GM12872 (cell line): ENCODE results near the gene GMFB.
A peak's percentile ranks its signal among the peaks of the same experiment; 100 is the strongest.

Experiments used
- TF ChIP-seq, protein P1 (sequence below): IDR thresholded peaks from 3 replicates; pipeline ENCODE4 v1.5.1; 2011; ENCODE audit warnings: low read depth, mild to moderate bottlenecking, low read length, moderate library complexity; ENCODE audit not compliant: insufficient read depth

GMFB gene

GRCh38 chr14:54529811-54530210, 41.0 kb upstream of the GMFB start:
- TF ChIP-seq, protein P1, sequence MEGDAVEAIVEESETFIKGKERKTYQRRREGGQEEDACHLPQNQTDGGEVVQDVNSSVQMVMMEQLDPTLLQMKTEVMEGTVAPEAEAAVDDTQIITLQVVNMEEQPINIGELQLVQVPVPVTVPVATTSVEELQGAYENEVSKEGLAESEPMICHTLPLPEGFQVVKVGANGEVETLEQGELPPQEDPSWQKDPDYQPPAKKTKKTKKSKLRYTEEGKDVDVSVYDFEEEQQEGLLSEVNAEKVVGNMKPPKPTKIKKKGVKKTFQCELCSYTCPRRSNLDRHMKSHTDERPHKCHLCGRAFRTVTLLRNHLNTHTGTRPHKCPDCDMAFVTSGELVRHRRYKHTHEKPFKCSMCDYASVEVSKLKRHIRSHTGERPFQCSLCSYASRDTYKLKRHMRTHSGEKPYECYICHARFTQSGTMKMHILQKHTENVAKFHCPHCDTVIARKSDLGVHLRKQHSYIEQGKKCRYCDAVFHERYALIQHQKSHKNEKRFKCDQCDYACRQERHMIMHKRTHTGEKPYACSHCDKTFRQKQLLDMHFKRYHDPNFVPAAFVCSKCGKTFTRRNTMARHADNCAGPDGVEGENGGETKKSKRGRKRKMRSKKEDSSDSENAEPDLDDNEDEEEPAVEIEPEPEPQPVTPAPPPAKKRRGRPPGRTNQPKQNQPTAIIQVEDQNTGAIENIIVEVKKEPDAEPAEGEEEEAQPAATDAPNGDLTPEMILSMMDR, result no peak

DNA sequence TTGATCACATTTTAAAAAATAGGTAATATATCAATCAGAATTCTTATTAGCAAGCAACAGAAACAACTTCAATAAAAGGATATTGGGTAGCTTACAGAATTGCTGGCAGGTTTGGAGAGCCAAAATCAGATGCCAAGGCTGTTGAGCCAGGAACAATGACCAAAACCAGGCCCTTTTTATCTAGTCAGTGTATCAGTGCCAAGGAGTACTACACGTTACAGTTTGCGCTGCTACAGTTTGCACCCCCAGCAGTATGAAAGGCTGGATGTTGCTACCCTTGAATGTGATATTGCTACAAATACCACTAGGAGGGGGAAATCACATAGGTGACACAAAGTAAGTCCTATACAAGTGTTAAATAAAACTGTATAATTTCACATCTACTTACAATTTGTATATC, 40.2 kb upstream of the GMFB start:
- TF ChIP-seq, protein P1, result no peak

- TF ChIP-seq, protein P1, result no peak
Measured at GRCh38 chr14:54524410-54524809, 35.6 kb upstream of the GMFB start.

DNA sequence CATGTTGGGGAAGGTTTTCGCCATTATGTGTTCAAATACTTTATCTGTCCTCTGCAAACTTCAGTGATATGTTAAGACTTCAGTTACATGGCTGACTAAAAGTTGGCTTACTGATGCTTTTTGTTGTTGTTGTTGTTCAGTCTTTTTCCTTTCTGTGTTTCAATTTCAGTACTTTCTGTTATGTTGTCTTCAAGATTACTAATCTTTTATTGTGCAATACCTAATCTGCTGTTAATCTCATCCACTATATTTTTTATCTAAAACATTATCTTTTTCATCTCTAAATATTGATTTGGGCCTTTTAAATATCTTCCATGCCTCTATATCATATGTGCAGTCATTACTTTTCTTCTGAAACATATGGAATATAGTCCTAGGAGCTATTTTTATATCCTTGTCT, 27.9 kb upstream of the GMFB start:
- TF ChIP-seq, protein P1, result no peak

DNA sequence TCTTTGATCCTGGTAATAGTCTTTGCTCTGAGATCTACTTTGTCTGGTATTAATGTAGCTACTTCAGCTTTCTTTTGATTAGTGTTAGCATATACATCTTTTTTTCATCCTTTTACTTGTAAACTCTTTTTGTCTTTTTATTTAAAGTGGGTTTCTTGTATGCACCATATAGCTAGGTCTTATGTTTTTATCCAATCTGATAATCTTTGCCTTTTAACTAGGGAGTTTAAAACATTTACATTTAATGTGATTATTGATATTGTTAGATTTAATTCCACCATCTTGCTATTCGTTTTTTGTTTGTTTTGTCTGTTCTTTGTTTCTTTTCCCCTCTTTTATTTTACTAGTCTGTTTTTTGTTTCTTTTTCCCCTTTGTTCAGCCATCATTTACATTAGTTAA, 26.9 kb upstream of the GMFB start:
- TF ChIP-seq, protein P1, result no peak

- TF ChIP-seq, protein P1, result no peak
Measured at GRCh38 chr14:54512393-54512792, 23.6 kb upstream of the GMFB start.

DNA sequence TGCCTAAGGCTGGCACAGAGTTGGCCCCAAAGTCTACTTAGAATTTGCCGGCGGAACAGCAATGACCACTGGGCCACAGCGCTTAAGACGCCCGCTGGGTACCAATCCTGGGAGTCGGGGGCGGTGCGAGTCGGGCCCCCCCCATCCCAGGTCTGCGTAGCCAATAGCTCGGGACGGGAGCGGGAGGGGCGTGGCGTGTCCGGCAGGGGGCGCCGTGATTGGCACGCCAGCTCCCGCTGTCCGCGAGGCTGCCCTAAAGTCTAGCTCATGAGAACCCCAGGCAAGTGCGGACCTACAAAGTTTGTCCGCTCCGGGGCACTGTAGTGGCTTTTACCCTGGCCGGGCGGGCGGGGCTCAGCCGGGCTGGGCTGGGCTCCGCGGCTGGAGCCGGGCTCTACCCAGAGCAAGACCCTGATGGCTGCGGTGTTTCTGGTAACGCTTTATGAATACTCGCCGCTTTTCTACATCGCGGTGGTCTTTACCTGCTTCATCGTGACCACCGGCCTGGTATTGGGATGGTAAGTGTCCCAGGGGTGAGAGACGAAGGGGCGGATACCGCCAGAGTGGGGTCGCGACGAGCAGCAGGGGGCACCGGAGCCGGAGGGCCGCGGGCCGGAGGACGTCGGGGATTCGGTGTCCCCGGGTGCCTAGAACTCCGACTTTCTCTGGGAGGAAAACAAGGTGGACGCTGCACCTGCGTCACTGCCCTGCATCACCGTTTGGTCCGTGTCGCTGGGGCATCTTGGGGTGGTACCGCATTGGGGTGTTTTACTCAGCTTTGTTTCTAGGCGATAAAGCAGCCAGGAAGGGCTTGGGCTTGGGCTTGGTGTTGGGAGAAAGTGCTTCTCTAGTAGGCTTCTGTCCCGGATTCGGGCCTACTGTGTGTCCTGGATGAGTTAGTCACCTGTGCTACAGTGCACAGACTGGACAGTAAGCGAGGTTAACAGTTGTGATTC, 21.0 kb upstream of the GMFB start, which contains the start of gene CGRRF1:
Gene CGRRF1, plus strand, starts transcription at position 361 of the 956 bp plus-strand sequence. Its CDS starts 54 bp downstream, at position 415.
- TF ChIP-seq, protein P1, result peak; percentile 18; the same call in 1 of the 3 replicates
